GM21515 (cell line): ENCODE measurements around the gene TGM2.
"Not testable (repeated sequence)": the region's sequence is repeated elsewhere in the genome, so short reads cannot be mapped to it uniquely, and the experiment has no call there.

ENCODE experiments used
- ATAC-seq: cut with Tn5 transposase; IDR thresholded peaks from one replicate; pipeline ENCODE4 v1.9.1; 2021; ENCODE audit not compliant: unreplicated experiment

The TGM2 gene

GRCh38 chr20:38117205-38117604 lies 47.9 kb downstream of the TGM2 start:
- no peak for ATAC-seq

GRCh38 chr20:38116409-38117165 lies 48.5 kb downstream of the TGM2 start:
- no peak for ATAC-seq

- no peak for ATAC-seq
Measured at GRCh38 chr20:38115896-38116295, 49.2 kb downstream of the TGM2 start.

- no peak for ATAC-seq
Measured at GRCh38 chr20:38115205-38115604, 49.9 kb downstream of the TGM2 start.

- no peak for ATAC-seq
Measured at GRCh38 chr20:38114353-38114791, 50.7 kb downstream of the TGM2 start.

- ATAC-seq = no peak
Measured at GRCh38 chr20:38113401-38114325, 51.4 kb downstream of the TGM2 start.

- ATAC-seq = no peak
Measured at GRCh38 chr20:38112930-38113294, 52.2 kb downstream of the TGM2 start.

- no peak for ATAC-seq
Measured at GRCh38 chr20:38112261-38112929, 52.7 kb downstream of the TGM2 start.

- no peak for ATAC-seq
Measured at GRCh38 chr20:38111366-38112232, 53.5 kb downstream of the TGM2 start.

GRCh38 chr20:38110525-38111178 lies 54.4 kb downstream of the TGM2 start:
- no peak for ATAC-seq

GRCh38 chr20:38109591-38110524 lies 55.2 kb downstream of the TGM2 start:
- no peak for ATAC-seq

GRCh38 chr20:38108986-38109541 lies 56.0 kb downstream of the TGM2 start:
- ATAC-seq = no peak

GRCh38 chr20:38108438-38108985 lies 56.6 kb downstream of the TGM2 start:
- ATAC-seq = no peak

- not testable (repeated sequence) for ATAC-seq
Measured at GRCh38 chr20:38107916-38108315, 57.2 kb downstream of the TGM2 start.

- not testable (repeated sequence) for ATAC-seq
Measured at GRCh38 chr20:38107386-38107785, 57.7 kb downstream of the TGM2 start.

GRCh38 chr20:38106461-38106860 lies 58.6 kb downstream of the TGM2 start:
- ATAC-seq = no peak

GRCh38 chr20:38104285-38104684 lies 60.8 kb downstream of the TGM2 start:
- ATAC-seq = no peak

- not testable (repeated sequence) for ATAC-seq
Measured at GRCh38 chr20:38102206-38102605, 62.9 kb downstream of the TGM2 start.
